ENCODE data around the gene RHOBTB3. TPM values are rescaled to one million over a fixed set of nuclear protein-coding genes. Genes with fewer than 3 reads are reported as not detected.
A peak's percentile ranks its signal among the peaks of the same experiment; 100 is the strongest.

RHOBTB3 gene
- total and polyA plus RNA-seq, 4 donors = 10.5 to 59.8 (median 39.8) TPM

DNA sequence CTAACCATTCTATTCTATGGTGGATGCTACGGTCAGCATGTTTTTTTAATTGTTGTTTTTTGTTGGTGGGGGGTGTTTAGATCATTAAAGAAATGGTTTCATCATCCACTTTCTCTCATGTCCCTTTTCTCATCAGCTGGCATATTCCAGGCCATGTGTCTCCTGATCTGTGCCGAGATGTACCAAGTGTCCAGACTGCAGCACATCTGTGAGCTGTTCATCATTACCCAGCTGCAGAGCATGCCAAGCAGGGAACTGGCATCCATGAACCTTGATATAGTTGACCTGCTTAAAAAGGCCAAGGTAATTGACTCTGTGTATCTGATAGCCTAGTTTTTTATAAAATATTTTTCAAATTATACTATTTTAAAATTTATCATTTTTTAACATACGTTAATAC lies 52.5 kb downstream of the RHOBTB3 start (continued):
- TF ChIP-seq MAX (IDR thresholded peaks at IDR 0.05) (peak; percentile 55), FOXA2 (IDR thresholded peaks at IDR 0.05) (peak; percentile 8), SP1 (IDR thresholded peaks at IDR 0.05) (peak; percentile 34)

- Histone ChIP-seq H3K36me3 (ENCODE audit: control insufficient read depth in 4 of 4, insufficient read depth in 3 of 4, low read depth in 1 of 4, low read length in 3 of 4) (peaks cover 2 to 6% (median 3%) of the 10 kb centered on the region in 4 donors), H3K27me3 (ENCODE audit: control insufficient read depth in 4 of 4, insufficient read depth in 4 of 4, low read length in 3 of 4) (no peaks in the 10 kb centered on the region), H3K4me1 (ENCODE audit: control insufficient read depth in 4 of 4, insufficient read depth in 4 of 4, low read length in 3 of 4) (peaks cover 0 to 27% (median 15%) of the 10 kb centered on the region in 4 donors), H3K9me3 (ENCODE audit: control insufficient read depth in 4 of 4, low read length in 3 of 4) (no peaks in the 10 kb centered on the region), H3K27ac (ENCODE audit: low read depth in 1 of 2, low read length in 2 of 2) (peak overlapping the region; percentile 50 to 51), H3K9ac (ENCODE audit: low read depth in 1 of 2, low read length in 2 of 2) (no peak overlapping the region), H3K4me3 (ENCODE audit: low read depth in 1 of 3, low read length in 3 of 3) (no peak overlapping the region)
- WGBS = 51% methylated on average over 9 of the region's 9 CpGs
- TF ChIP-seq, protein P1, sequence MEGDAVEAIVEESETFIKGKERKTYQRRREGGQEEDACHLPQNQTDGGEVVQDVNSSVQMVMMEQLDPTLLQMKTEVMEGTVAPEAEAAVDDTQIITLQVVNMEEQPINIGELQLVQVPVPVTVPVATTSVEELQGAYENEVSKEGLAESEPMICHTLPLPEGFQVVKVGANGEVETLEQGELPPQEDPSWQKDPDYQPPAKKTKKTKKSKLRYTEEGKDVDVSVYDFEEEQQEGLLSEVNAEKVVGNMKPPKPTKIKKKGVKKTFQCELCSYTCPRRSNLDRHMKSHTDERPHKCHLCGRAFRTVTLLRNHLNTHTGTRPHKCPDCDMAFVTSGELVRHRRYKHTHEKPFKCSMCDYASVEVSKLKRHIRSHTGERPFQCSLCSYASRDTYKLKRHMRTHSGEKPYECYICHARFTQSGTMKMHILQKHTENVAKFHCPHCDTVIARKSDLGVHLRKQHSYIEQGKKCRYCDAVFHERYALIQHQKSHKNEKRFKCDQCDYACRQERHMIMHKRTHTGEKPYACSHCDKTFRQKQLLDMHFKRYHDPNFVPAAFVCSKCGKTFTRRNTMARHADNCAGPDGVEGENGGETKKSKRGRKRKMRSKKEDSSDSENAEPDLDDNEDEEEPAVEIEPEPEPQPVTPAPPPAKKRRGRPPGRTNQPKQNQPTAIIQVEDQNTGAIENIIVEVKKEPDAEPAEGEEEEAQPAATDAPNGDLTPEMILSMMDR (IDR thresholded peaks at IDR 0.05; ENCODE audit: low read depth, low read length, missing input control) = no peak
- TF ChIP-seq, protein P2, sequence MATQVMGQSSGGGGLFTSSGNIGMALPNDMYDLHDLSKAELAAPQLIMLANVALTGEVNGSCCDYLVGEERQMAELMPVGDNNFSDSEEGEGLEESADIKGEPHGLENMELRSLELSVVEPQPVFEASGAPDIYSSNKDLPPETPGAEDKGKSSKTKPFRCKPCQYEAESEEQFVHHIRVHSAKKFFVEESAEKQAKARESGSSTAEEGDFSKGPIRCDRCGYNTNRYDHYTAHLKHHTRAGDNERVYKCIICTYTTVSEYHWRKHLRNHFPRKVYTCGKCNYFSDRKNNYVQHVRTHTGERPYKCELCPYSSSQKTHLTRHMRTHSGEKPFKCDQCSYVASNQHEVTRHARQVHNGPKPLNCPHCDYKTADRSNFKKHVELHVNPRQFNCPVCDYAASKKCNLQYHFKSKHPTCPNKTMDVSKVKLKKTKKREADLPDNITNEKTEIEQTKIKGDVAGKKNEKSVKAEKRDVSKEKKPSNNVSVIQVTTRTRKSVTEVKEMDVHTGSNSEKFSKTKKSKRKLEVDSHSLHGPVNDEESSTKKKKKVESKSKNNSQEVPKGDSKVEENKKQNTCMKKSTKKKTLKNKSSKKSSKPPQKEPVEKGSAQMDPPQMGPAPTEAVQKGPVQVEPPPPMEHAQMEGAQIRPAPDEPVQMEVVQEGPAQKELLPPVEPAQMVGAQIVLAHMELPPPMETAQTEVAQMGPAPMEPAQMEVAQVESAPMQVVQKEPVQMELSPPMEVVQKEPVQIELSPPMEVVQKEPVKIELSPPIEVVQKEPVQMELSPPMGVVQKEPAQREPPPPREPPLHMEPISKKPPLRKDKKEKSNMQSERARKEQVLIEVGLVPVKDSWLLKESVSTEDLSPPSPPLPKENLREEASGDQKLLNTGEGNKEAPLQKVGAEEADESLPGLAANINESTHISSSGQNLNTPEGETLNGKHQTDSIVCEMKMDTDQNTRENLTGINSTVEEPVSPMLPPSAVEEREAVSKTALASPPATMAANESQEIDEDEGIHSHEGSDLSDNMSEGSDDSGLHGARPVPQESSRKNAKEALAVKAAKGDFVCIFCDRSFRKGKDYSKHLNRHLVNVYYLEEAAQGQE (IDR thresholded peaks at IDR 0.05) = no peak
- TF ChIP-seq MAX (IDR thresholded peaks at IDR 0.05) (peak; percentile 73), RAD21 (IDR thresholded peaks at IDR 0.05) (peak; percentile 33 to 47), NR2F2 (IDR thresholded peaks at IDR 0.05) (no peak), EGR1 (IDR thresholded peaks at IDR 0.05; ENCODE audit: low read depth in 2 of 2) (peak in 1 of 2 donors; percentile 63), RXRA (IDR thresholded peaks at IDR 0.05) (peak in 1 of 2 donors; percentile 58), YY1 (IDR thresholded peaks at IDR 0.05) (peak; percentile 6), FOXA1 (IDR thresholded peaks at IDR 0.05) (no peak), FOXA2 (IDR thresholded peaks at IDR 0.05) (peak; percentile 38), TAF1 (conservative IDR thresholded peaks at IDR 0.05) (no peak), HNF4G (IDR thresholded peaks at IDR 0.05) (no peak), ZBTB33 (IDR thresholded peaks at IDR 0.05) (no peak), JUND (IDR thresholded peaks at IDR 0.05) (peak in 1 of 2 donors; percentile 25), HNF4A (conservative IDR thresholded peaks at IDR 0.05) (peak; percentile 43 to 44), GABPA (IDR thresholded peaks at IDR 0.05 in 1 of 2, conservative IDR thresholded peaks at IDR 0.05 in 1 of 2) (no peak), SP1 (IDR thresholded peaks at IDR 0.05) (peak; percentile 19)
- TF ChIP-seq, protein P3, sequence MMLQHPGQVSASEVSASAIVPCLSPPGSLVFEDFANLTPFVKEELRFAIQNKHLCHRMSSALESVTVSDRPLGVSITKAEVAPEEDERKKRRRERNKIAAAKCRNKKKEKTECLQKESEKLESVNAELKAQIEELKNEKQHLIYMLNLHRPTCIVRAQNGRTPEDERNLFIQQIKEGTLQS (IDR thresholded peaks at IDR 0.05) = peak; percentile 20
- DNase-seq (ENCODE audit: low spot score) = no peak
Observed at GRCh38 chr5:95784514-95785302, 53.6 kb downstream of the RHOBTB3 start.
